HuH-7 (cell line): ENCODE measurements around the gene HMMR.

Experiments used
- DNase-seq: peaks from one replicate; pipeline ENCODE4 v3.0.0; 2011; ENCODE audit warnings: low spot score

The HMMR gene

GRCh38 chr5:163459462-163459818 is 992 bp upstream of the HMMR start:
- DNase-seq = no peak

GRCh38 chr5:163459819-163460561 is 442 bp upstream of the HMMR start, which contains the start of gene NUDCD2:
TSS of gene NUDCD2 (minus strand) at chr5:163460102. CDS start at chr5:163460050, 52 bp downstream.
- peak; percentile 78 for DNase-seq

GRCh38 chr5:163463063-163463435 is 2.6 kb downstream of the HMMR start:
- no peak for DNase-seq

GRCh38 chr5:163467682-163468081 is 7.2 kb downstream of the HMMR start:
- DNase-seq = no peak

- no peak for DNase-seq
Measured at GRCh38 chr5:163473635-163474243, 13.3 kb downstream of the HMMR start.

- no peak for DNase-seq
Measured at GRCh38 chr5:163475411-163475810, 15.0 kb downstream of the HMMR start.

GRCh38 chr5:163478126-163478981 is 17.9 kb downstream of the HMMR start:
- DNase-seq = no peak

- no peak for DNase-seq
Measured at GRCh38 chr5:163478982-163479271, 18.5 kb downstream of the HMMR start.

- no peak for DNase-seq
Measured at GRCh38 chr5:163489055-163489744, 28.8 kb downstream of the HMMR start.

GRCh38 chr5:163489745-163490075 is 29.3 kb downstream of the HMMR start:
- DNase-seq = no peak

- no peak for DNase-seq
Measured at GRCh38 chr5:163496286-163496685, 35.9 kb downstream of the HMMR start.

- no peak for DNase-seq
Measured at GRCh38 chr5:163497315-163497714, 36.9 kb downstream of the HMMR start.

GRCh38 chr5:163498886-163499285 is 38.5 kb downstream of the HMMR start:
- DNase-seq = no peak

GRCh38 chr5:163502521-163502920 is 42.1 kb downstream of the HMMR start:
- no peak for DNase-seq

GRCh38 chr5:163503106-163504078 is 43.0 kb downstream of the HMMR start:
- DNase-seq = peak; percentile 46

GRCh38 chr5:163504079-163504931 is 43.9 kb downstream of the HMMR start:
- no peak for DNase-seq

- no peak for DNase-seq
Measured at GRCh38 chr5:163505049-163505367, 44.6 kb downstream of the HMMR start.

- DNase-seq = peak; percentile 78
Measured at GRCh38 chr5:163505368-163506094, 45.1 kb downstream of the HMMR start, which contains the start of gene MAT2B. TSS of gene MAT2B (plus strand) at chr5:163505619. CDS start at chr5:163505687, 68 bp downstream.

GRCh38 chr5:163506095-163506457 is 45.6 kb downstream of the HMMR start:
- DNase-seq = no peak

- no peak for DNase-seq
Measured at GRCh38 chr5:163506726-163507125, 46.3 kb downstream of the HMMR start.
